Measurements from ENCODE around the gene USP2. TPM values are rescaled to one million over a fixed set of nuclear protein-coding genes. Genes with fewer than 3 reads are reported as not detected.

Gene USP2
- total and polyA plus RNA-seq, 2 of the 4 experiments (the other 2 are of a cell fraction) = 0.18 to 0.79 TPM

DNA sequence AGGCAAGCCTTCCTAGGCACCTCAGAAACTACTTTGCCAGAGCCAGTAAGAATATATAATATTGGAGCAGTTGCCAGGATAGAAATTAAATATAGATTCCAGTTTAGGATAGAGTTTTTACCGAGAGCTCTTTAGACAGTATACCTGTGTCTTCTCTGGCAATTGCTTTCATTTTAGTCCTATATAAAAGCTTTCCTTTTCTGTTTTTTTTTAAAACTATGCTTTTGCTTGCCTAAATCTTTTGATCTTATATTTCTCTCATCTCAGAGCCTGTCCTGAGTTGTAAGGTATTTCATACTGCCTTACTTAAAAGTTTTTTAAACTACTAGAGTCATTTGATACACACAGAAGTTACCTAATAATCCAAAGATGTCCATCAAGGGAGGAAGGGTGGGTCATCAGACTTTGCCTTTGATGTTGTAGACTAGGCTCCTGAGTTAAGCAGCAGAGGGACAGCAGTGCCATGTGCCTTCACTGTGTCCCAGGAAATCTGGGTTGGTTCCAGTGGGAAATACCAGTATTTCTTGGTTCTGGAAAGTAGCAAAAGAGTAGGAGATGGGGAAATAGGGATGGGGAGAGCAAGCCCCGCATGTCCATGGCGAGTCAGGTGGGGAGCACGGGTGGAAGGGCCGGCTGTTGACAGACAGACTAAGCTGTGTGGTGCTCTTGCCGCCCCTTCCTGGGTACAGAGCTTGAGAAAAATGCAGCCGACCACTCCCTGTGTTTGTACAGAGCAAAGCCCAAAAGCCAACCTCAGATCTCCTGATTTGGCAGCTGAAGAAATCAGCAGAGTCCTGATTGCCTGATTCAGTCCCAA, 75.7 kb downstream of the USP2 start:
- H3K4me3 ChIP-seq (ENCODE audit: insufficient read depth, low read depth, low read length) = no peak overlapping the region
- no peak overlapping the region for H2AFZ ChIP-seq (replicated peaks; ENCODE audit: low read length, poor library complexity)
- H2AK9ac ChIP-seq (replicated peaks; ENCODE audit: low read depth, low read length, poor library complexity) = no peak overlapping the region
- dilution Hi-C loops (cut with HindIII; ENCODE audit: low sequenced_read_pairs, unreplicated experiment) = no loop called here
- peaks cover 8% of the 10 kb centered on the region for H3K4me1 ChIP-seq (ENCODE audit: control insufficient read depth, insufficient read depth, low read length)
- DNase-seq (no peak), ATAC-seq (ENCODE audit: low read depth) (peak; percentile 9; the same call in 1 of the 2 replicates)
- H4K5ac ChIP-seq (ENCODE audit: low read depth, low read length) = no peak overlapping the region
- in situ Hi-C loops (cut with MboI; ENCODE audit: low sequenced_read_pairs) = no loop called here
- H2BK120ac ChIP-seq (ENCODE audit: low read depth, low read length) = no peak overlapping the region
- 93% methylated on average over 3 of the region's 7 CpGs; no CpG with 5 or more reads in 1 of the 2 experiments for WGBS, 2 experiments (ENCODE audit: extremely low coverage in 2 of 2, insufficient read length in 1 of 2)
- H3K27ac ChIP-seq (ENCODE audit: insufficient read depth, low read length) = peak overlapping the region; percentile 11; the same call in 1 of the 2 replicates
- no peak overlapping the region; the same call in 1 of the 2 replicates for H3K14ac ChIP-seq (replicated peaks; ENCODE audit: low read depth, low read length)
- no peak overlapping the region for H3K23ac ChIP-seq (ENCODE audit: low read depth, low read length)
- H3K27me3 ChIP-seq (ENCODE audit: control insufficient read depth, insufficient read depth, low read length) = no peaks in the 10 kb centered on the region
- no peak overlapping the region; the same call in 1 of the 2 replicates for H3K4ac ChIP-seq (ENCODE audit: low read depth, low read length)
- H2AK5ac ChIP-seq (ENCODE audit: low read depth, low read length) = no peak overlapping the region
- no peak overlapping the region for H2BK15ac ChIP-seq (ENCODE audit: low read depth, low read length)
- POLR2A ChIA-PET (ENCODE audit: unreplicated experiment) = no interaction called here
- no peak overlapping the region for H3K9ac ChIP-seq (ENCODE audit: low read depth, low read length)
- H2BK20ac ChIP-seq (ENCODE audit: low read depth, low read length) = no peak overlapping the region
- H3K18ac ChIP-seq (ENCODE audit: low read depth, low read length) = no peak overlapping the region
- no peak overlapping the region for H3K4me2 ChIP-seq (ENCODE audit: low read depth, low read length)
- peaks cover 7% of the 10 kb centered on the region for H4K20me1 ChIP-seq (ENCODE audit: insufficient read depth, low read length)
- H4K8ac ChIP-seq (ENCODE audit: low read depth in 2 of 2, low read length in 2 of 2) = no peak overlapping the region
- H3K9me1 ChIP-seq (ENCODE audit: insufficient read depth, low read length) = peaks cover 13% of the 10 kb centered on the region
- no TSS peak for BruUV-seq (replicated peaks)
- no peak overlapping the region for H2BK5ac ChIP-seq (ENCODE audit: low read depth, low read length, poor library complexity, severe bottlenecking)
- peaks cover 14 to 44% of the 10 kb centered on the region in 2 experiments for H3K79me1 ChIP-seq (ENCODE audit: low read depth in 1 of 2, low read length in 2 of 2)
- H3K56ac ChIP-seq (ENCODE audit: extremely low read depth, insufficient read depth, low read length) = no peak overlapping the region
- H3K36me3 ChIP-seq (ENCODE audit: control insufficient read depth, insufficient read depth, low read length) = peaks cover 44% of the 10 kb centered on the region
- TF ChIP-seq USF2 (IDR thresholded peaks at IDR 0.05; ENCODE audit: low read depth, low read length) = no peak
- no peak for TF ChIP-seq FOS (IDR thresholded peaks at IDR 0.05; ENCODE audit: low read depth, low read length)
- no peak for TF ChIP-seq CEBPB (IDR thresholded peaks at IDR 0.05; ENCODE audit: low read depth, low read length)
- no peak for TF ChIP-seq SMC3 (IDR thresholded peaks at IDR 0.05; ENCODE audit: low read depth, low read length)
- TF ChIP-seq RFX5 (IDR thresholded peaks at IDR 0.05; ENCODE audit: low read depth, low read length) = no peak
- TF ChIP-seq MAFK (IDR thresholded peaks at IDR 0.05; ENCODE audit: low read depth, low read length) = no peak
- no peak for TF ChIP-seq CHD1 (IDR thresholded peaks at IDR 0.05; ENCODE audit: low read depth, low read length)
- TF ChIP-seq POLR2A (IDR thresholded peaks at IDR 0.05; ENCODE audit: low read depth, low read length) = no peak
- no peak for TF ChIP-seq RAD21 (IDR thresholded peaks at IDR 0.05; ENCODE audit: low read length)
- TF ChIP-seq, protein P1, sequence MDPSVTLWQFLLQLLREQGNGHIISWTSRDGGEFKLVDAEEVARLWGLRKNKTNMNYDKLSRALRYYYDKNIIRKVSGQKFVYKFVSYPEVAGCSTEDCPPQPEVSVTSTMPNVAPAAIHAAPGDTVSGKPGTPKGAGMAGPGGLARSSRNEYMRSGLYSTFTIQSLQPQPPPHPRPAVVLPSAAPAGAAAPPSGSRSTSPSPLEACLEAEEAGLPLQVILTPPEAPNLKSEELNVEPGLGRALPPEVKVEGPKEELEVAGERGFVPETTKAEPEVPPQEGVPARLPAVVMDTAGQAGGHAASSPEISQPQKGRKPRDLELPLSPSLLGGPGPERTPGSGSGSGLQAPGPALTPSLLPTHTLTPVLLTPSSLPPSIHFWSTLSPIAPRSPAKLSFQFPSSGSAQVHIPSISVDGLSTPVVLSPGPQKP (IDR thresholded peaks at IDR 0.05; ENCODE audit: borderline replicate concordance, low read depth, low read length) = no peak
- TF ChIP-seq MXI1 (IDR thresholded peaks at IDR 0.05; ENCODE audit: borderline replicate concordance, low read depth, low read length) = no peak
- TF ChIP-seq RCOR1 (IDR thresholded peaks at IDR 0.05; ENCODE audit: insufficient replicate concordance, low read length) = no peak
- no peaks in the 10 kb centered on the region for H3K9me3 ChIP-seq (ENCODE audit: control insufficient read depth, insufficient read depth, low read length)
- H4K91ac ChIP-seq (ENCODE audit: insufficient read depth, low read depth, low read length) = no peak overlapping the region
- CTCF ChIA-PET = interaction anchor here (0.6 to 1.1 kb wide), 4 partner anchors 10 to 396 kb away, joined by 3 to 4 read pairs (median 4); no protein-coding TSS in a partner anchor
- intact Hi-C loops (cut with micrococcal nuclease) = no loop called here

Measured in IMR-90 (cell line).